ENCODE measurements around the gene ENAH.
"Not testable (repeated sequence)": the region's sequence is repeated elsewhere in the genome, so short reads cannot be mapped to it uniquely, and the experiment has no call there.

The ENAH gene

DNA sequence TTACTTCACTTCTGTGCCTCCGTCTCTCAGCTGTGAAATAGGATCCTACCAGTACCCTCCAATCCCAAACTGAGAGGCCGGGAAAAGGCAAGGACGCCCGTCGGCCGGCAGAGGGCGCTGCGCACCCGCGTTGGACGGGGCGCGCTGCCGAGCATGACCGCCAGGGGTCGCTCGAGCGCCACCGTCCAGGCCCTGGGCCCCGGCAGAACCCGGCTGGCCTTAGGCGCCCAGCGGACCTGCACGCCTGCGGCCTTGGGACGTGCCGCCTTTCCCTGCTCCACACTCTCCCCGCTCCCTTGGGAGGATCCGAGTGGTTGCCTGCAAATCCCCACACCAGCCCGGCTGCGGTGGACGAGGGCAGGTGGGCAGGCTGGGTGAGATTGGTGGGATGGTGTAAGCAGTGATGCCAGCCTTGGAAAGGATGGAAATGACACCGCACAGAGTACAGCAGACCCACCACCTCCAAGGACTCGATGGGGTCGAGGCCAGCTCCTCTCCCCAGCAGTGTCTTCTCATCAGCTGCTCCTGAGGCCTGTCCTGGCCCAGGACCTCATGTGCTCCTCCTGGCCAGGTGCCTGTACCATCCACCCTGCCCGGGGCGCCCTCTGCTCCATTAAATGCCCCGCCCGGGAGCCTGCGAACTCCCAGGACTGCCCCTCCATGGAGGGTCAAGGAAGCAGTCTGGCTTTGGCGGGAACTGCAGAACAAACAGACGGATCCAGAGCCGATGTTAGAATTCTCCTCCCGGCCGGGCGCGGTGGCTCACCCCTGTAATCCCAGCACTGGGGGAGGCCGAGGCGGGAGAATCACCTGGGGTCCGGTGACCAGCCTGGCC, 177.7 kb downstream of the ENAH start:
- Histone ChIP-seq H3K4me1 (ENCODE audit: control insufficient read depth, insufficient read depth, low read length) (peaks cover 12% of the 10 kb centered on the region), H3K36me3 (ENCODE audit: control insufficient read depth, insufficient read depth, low read length) (no peaks in the 10 kb centered on the region), H3K4me3 (ENCODE audit: low read length) (no peak overlapping the region), H3K27me3 (ENCODE audit: control insufficient read depth, insufficient read depth, low read length) (no peaks in the 10 kb centered on the region), H3K9ac (ENCODE audit: low read length) (no peak overlapping the region), H3K9me3 (ENCODE audit: control insufficient read depth, low read length) (no peaks in the 10 kb centered on the region)

DNA sequence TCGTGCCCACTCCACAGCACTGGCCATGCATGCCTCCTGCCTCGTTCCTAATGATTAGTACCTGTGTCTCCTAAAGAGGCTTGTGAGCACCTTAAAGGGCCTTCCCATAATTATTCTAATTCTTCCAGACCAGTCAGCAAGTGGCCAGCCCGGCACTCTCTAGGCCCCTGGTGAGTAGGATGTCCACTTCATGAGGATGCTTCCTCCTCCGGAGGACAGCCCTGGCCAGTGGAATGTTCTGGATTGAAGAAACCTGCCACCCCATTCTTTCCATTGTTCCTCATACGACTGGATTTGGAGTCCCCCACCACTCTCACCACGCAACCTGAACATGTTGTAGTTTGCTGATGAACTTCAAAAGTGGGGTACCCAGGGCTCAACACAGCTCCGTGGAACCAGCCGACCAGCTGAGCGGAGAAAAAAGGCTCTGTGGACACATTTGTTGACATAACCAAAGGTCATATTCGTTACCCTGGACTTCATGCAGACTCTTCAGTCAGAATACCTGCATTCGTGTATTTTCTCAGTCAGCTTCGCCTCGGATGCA, 178.4 kb downstream of the ENAH start:
- H3K9me3 ChIP-seq (ENCODE audit: control insufficient read depth, low read length) = no peaks in the 10 kb centered on the region
- peaks cover 12% of the 10 kb centered on the region for H3K4me1 ChIP-seq (ENCODE audit: control insufficient read depth, insufficient read depth, low read length)
- no peaks in the 10 kb centered on the region for H3K27me3 ChIP-seq (ENCODE audit: control insufficient read depth, insufficient read depth, low read length)
- no peak overlapping the region for H3K4me3 ChIP-seq (ENCODE audit: low read length)
- H3K9ac ChIP-seq (ENCODE audit: low read length) = no peak overlapping the region
- no peaks in the 10 kb centered on the region for H3K36me3 ChIP-seq (ENCODE audit: control insufficient read depth, insufficient read depth, low read length)

DNA sequence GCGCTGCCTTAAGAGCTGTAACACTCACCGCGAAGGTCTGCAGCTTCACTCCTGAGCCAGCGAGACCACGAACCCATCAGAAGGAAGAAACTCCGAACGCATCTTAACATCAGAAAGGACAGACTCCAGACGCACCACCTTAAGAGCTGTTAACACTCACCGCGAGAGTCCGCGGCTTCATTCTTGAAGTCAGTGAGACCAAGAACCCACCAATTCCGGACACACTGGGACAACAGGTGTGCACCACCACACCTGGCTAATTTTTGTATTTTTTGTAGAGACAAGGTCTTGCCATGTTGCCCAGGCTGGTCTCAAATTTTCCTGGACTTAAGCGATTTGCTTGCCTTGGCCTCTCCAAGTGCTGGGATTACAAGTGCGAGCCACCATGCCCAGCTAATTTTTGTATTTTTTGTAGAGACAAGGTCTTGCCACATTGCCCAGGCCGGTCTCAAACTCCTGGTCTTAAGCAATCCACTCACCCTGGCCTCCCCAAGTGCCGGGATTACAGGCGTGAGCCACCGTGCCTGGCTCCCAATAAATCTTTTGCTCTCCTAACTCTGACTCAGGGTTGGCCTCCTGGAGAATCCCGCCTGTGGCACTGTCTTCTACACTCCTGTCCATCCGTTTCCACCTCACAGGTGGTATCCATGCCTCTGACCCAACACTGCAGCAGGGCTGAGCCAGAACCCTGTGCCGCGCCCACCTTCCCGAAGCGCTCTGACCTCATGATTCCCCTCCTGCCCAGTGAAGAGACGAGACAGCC, 179.1 kb downstream of the ENAH start:
- H3K36me3 ChIP-seq (ENCODE audit: control insufficient read depth, insufficient read depth, low read length); H3K9ac ChIP-seq (ENCODE audit: low read length); H3K27me3 ChIP-seq (ENCODE audit: control insufficient read depth, insufficient read depth, low read length); H3K4me3 ChIP-seq (ENCODE audit: low read length); H3K9me3 ChIP-seq (ENCODE audit: control insufficient read depth, low read length): not testable (repeated sequence)
- H3K4me1 ChIP-seq (ENCODE audit: control insufficient read depth, insufficient read depth, low read length) = peaks cover 12% of the 10 kb centered on the region

DNA sequence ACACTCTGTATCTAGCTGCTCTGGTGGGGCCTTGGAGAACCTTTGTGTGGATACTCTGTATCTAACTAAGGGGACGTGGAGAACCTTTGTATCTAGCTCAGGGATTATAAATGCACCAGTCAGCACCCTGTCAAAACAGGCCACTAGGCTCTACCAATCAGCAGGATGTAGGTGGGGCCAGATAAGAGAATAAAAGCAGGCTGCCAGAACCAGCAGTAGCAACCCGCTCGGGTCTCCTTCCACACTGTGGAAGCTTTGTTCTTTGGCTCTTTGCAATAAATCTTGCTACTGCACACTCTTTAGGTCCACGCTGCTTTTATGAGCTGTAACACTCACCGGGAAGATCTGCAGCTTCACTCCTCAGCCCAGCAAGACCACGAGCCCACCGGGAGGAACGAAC, 179.7 kb downstream of the ENAH start:
- not testable (repeated sequence) for H3K9ac ChIP-seq (ENCODE audit: low read length)

DNA sequence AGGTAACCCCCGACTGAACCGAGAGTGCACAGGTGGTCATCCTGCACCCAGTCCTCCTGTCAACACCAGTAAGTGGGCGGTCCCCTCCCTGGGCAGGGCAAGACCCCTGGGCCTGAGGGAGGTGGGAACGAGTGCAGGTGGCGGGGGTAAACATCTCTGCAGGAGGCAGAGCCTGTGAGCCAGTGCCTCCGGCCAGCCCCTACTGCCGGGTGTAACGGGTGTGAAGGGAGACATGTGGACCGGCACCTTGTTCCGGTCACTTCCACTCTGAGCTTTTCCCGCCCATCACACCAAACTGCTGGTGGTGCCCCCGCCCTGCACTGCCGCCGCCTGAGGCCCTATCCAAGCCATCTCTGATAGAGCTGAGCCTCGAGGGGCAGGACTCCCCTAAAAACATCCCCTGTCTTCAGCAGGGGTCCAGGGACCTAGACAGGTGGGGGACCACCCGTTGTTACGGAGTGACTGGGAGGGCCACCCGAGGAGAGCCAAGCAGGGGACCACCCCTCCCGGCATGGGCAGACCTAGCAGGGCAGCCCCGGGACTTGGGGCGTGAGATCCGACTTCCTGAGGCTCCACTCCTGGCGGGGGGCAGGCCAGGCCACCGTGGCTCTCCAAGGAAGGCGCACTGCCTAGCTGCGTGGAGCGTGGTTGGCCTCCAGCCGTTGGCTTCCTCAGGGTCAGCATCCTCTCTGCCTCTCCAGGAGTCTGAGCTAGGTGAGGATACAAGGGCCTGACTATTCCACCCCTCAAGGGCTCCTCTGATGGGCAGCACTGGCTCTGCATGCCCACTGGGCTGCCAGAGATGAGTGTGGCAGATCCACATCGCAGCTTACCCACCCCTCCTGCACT, 181.2 kb downstream of the ENAH start:
- Histone ChIP-seq H3K9me3 (ENCODE audit: control insufficient read depth, low read length) (no peaks in the 10 kb centered on the region), H3K4me3 (ENCODE audit: low read length) (no peak overlapping the region), H3K4me1 (ENCODE audit: control insufficient read depth, insufficient read depth, low read length) (peaks cover 15% of the 10 kb centered on the region)

More for the DNA sequence above, 179.7 kb downstream of the ENAH start:
- H3K9me3 ChIP-seq (ENCODE audit: control insufficient read depth, low read length); H3K4me3 ChIP-seq (ENCODE audit: low read length); H3K27me3 ChIP-seq (ENCODE audit: control insufficient read depth, insufficient read depth, low read length); H3K36me3 ChIP-seq (ENCODE audit: control insufficient read depth, insufficient read depth, low read length): not testable (repeated sequence)
- H3K4me1 ChIP-seq (ENCODE audit: control insufficient read depth, insufficient read depth, low read length) = peaks cover 12% of the 10 kb centered on the region

DNA sequence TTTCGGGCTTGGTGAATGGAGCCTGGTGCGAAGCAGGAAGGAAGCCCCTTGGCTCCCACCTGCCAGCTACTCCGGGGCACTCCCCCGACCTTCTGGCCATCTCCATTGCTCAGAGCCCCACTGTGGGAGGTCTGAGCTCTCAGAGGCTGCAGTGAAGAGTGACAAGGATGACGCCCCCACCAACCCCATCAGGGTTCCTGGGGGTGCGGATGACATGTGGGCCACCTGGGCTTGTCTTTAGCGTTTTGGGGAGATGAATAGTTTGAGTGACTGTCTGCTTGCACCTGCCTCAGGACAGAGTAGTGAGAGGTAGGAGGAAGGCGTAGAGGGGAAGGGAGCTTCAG, 181.8 kb downstream of the ENAH start:
- H3K4me3 ChIP-seq (ENCODE audit: low read length) = no peak overlapping the region
- peaks cover 15% of the 10 kb centered on the region for H3K4me1 ChIP-seq (ENCODE audit: control insufficient read depth, insufficient read depth, low read length)
- H3K9ac ChIP-seq (ENCODE audit: low read length) = no peak overlapping the region
- H3K27me3 ChIP-seq (ENCODE audit: control insufficient read depth, insufficient read depth, low read length) = no peaks in the 10 kb centered on the region
- no peaks in the 10 kb centered on the region for H3K9me3 ChIP-seq (ENCODE audit: control insufficient read depth, low read length)
- no peaks in the 10 kb centered on the region for H3K36me3 ChIP-seq (ENCODE audit: control insufficient read depth, insufficient read depth, low read length)

More for the DNA sequence above, 181.2 kb downstream of the ENAH start:
- no peak overlapping the region for H3K9ac ChIP-seq (ENCODE audit: low read length)
- no peaks in the 10 kb centered on the region for H3K36me3 ChIP-seq (ENCODE audit: control insufficient read depth, insufficient read depth, low read length)
- H3K27me3 ChIP-seq (ENCODE audit: control insufficient read depth, insufficient read depth, low read length) = no peaks in the 10 kb centered on the region

DNA sequence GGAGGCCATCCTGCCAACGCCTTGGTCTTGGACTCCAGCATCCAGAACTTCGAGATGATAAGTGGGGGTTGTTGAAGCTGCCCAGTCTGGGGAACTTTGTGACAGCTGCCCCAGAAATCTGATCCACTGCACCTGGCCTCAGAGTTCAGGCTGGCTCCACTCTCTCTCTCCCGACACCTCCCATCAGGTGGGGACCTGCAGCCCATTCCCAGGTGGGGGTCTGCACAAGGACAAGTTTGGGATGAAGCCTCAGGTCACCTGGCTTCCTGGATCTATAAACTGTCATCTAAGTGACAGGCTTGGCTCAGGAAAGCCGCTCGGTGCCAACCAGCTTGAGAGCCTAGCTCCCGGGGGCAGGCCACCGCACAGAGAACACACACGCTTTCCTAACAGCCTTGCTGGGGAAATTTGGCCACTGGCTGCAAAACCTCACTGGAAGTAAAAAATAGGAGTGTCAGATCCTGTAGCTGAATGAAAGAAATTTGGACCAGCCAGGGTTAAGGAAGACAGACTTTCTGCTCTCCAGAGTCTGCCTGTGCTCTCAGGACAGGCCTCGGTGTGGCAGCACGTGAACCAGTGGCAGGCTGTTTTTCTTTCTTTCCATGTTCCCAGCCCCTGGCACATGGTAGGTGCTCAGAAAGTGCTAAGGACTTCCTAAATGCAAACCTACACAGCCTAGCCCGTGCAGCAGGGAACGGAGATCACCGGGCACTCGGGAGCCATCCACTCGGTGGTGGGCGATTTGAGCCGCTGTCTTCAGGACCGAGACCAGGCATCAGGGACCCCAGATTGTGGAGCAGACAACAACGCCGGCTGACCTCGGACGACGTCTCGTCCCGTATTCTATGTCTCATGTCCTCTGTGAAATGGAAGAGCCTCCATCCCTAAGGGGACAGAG, 182.5 kb downstream of the ENAH start:
- Histone ChIP-seq H3K9me3 (ENCODE audit: control insufficient read depth, low read length) (no peaks in the 10 kb centered on the region), H3K9ac (ENCODE audit: low read length) (no peak overlapping the region), H3K4me1 (ENCODE audit: control insufficient read depth, insufficient read depth, low read length) (peaks cover 14% of the 10 kb centered on the region), H3K27me3 (ENCODE audit: control insufficient read depth, insufficient read depth, low read length) (no peaks in the 10 kb centered on the region), H3K36me3 (ENCODE audit: control insufficient read depth, insufficient read depth, low read length) (no peaks in the 10 kb centered on the region), H3K4me3 (ENCODE audit: low read length) (no peak overlapping the region)

DNA sequence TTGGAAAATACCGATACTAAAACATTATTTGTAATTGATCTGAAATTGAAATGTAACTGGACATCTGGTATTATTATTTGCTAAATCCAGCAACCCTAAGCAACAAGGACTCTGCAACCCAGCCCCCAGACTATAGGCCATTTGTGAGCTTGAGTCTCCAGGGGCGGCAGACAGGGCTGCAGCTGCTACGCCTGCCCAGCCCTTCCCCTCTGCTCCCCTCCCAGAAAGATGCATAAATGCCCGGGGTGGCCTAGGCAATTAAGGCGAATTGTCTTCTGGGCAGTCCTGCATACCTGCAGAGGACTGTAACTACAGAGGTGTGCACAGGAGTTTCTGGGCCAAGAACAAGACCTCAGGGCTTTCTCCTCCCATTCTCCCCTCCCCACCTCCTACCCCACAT, 183.9 kb downstream of the ENAH start:
- Histone ChIP-seq H3K27me3 (ENCODE audit: control insufficient read depth, insufficient read depth, low read length) (no peaks in the 10 kb centered on the region), H3K36me3 (ENCODE audit: control insufficient read depth, insufficient read depth, low read length) (no peaks in the 10 kb centered on the region), H3K4me3 (ENCODE audit: low read length) (no peak overlapping the region), H3K4me1 (ENCODE audit: control insufficient read depth, insufficient read depth, low read length) (peaks cover 3% of the 10 kb centered on the region), H3K9me3 (ENCODE audit: control insufficient read depth, low read length) (no peaks in the 10 kb centered on the region), H3K9ac (ENCODE audit: low read length) (no peak overlapping the region)

DNA sequence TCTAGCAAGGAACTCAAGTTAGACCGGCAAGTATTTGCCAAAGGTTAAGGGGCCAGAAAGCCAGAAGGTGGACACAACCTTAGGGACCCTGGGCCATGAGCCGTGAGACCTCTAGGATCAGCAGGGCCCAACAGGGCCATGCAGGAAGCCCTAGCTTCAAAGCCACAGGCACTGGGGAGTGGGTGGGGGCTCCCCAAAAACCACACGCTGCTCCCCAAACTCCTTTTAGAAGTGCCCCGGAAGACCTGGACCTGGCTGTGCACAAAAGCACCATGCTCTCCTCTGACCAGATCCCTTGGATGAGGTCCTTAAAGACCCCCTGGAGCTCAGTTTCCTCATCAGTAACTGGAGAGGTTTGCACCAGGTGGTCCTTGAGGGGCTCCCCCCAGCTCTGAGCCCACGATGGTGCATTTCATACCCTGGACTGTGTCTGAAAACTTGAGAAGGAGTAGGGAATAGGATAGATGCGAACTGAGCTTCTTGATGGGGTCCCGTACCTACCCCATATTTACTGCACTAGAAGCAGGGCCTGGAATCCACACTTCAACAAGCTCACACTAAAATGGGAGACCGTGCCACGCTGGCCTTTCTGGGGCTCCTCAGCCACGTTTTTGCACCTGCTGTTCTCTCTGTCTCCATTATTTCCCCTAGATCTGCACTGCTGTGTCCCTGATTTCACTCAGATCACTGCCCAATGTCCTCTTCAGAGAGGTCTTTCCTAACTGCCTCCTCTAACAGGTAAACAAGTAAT, 184.5 kb downstream of the ENAH start:
- no peaks in the 10 kb centered on the region for H3K36me3 ChIP-seq (ENCODE audit: control insufficient read depth, insufficient read depth, low read length)

DNA sequence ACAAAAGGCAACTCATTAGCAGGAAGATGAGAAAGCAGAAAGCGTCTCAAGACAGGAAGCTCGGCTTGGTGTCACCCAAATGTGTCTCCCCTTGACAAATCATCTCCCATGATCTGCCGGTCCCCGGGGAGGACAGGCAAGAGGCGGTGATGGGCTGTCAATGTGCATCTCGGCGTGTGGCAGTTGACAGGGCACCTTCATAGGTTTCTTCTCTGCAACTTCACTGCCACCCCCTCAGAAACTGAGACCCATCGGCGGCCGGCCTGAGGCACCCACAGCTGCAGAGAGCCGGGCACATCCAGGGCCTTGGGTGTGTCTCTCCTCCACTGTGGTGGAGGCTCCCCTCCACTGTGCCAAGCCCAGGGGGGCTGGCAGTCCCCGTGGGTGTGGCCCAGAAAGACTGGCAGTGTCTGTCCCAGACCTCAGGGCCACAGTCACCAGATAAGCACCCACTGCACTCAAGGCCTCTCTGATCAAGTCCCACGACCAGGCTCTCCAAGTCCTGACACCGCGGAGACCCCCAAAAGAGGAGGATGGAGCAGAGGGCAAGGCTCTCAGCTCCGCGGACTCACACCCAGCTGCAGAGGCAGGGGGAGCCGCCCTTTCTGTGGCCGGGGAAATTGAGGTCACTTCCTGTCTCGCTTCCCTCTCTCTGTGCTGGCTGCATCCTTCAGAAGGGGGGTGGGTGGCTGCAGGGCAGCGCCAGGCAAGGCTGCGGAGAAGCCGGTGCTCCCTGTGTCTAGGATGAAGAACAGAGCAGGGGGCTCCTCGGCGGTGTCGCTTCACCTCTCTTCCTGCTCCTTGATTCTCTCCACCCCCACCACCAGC, 185.5 kb downstream of the ENAH start:
- peaks cover 16% of the 10 kb centered on the region for H3K4me1 ChIP-seq (ENCODE audit: control insufficient read depth, insufficient read depth, low read length)
- H3K27me3 ChIP-seq (ENCODE audit: control insufficient read depth, insufficient read depth, low read length) = no peaks in the 10 kb centered on the region
- H3K4me3 ChIP-seq (ENCODE audit: low read length) = no peak overlapping the region
- H3K36me3 ChIP-seq (ENCODE audit: control insufficient read depth, insufficient read depth, low read length) = no peaks in the 10 kb centered on the region
- H3K9ac ChIP-seq (ENCODE audit: low read length) = peak overlapping the region; percentile 47
- H3K9me3 ChIP-seq (ENCODE audit: control insufficient read depth, low read length) = no peaks in the 10 kb centered on the region

More for the DNA sequence above, 184.5 kb downstream of the ENAH start:
- Histone ChIP-seq H3K9me3 (ENCODE audit: control insufficient read depth, low read length) (no peaks in the 10 kb centered on the region), H3K27me3 (ENCODE audit: control insufficient read depth, insufficient read depth, low read length) (no peaks in the 10 kb centered on the region), H3K9ac (ENCODE audit: low read length) (no peak overlapping the region), H3K4me3 (ENCODE audit: low read length) (no peak overlapping the region), H3K4me1 (ENCODE audit: control insufficient read depth, insufficient read depth, low read length) (peaks cover 6% of the 10 kb centered on the region)
